ENCODE data around the gene PRKN. TPM values are rescaled to one million over a fixed set of nuclear protein-coding genes. Genes with fewer than 3 reads are reported as not detected.

The PRKN gene
- total RNA-seq, 1 experiment from 2014 or later: 1.1 TPM

DNA sequence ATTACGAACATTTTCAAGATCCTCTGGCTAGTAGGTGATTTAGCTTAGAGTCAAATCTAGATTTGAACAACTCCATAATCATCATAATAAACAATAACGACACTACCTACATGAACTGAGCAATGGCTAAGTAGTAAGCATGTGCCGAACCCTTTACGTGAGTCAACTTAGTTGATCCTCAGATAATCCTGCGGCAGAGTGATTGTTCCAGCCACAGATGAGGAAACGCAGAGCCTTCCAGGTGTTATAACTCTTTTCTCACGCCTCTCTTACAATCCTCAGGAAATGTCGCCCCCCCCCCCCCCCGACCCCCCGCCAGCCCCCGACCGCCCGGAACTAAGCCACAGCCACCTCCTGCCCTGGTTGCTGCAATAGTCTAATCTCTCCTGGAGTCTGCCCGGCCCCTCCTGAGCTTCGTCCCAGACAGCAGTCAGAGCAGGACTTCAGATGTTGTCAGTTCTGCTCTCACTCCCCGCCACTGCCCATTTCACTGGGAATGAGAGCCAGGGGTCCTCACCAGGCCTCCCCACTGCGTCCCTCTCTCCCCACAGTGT lies 1312.2 kb downstream of the PRKN start:
- DNase-seq (ENCODE audit: low read depth): no peak
- in situ Hi-C loops (cut with HindIII; ENCODE audit: low pct_unique_long_range_greater_than_20kb, low sequenced_read_pairs): no loop called here

DNA sequence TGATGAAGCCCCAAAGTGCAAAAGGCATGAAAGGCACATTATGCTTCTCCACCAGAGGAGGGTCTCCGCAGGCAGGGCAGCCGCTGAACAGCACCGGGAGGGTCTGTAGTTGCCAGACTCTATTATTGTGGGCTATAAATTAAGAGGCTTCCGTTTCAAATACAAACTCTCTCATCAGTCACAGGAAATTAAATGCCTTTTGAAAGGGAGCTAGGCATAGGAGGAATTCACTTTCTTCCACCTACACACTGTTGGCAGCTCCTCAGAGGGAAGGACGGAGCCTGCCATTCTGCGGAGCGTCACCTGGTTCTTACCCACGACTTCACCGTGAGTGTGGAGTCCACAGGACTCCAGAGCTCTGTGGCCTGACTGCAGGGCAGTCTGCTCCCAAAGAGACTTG lies 1312.9 kb downstream of the PRKN start:
- in situ Hi-C loops (cut with HindIII; ENCODE audit: low pct_unique_long_range_greater_than_20kb, low sequenced_read_pairs): no loop called here
- DNase-seq (ENCODE audit: low read depth): no peak

DNA sequence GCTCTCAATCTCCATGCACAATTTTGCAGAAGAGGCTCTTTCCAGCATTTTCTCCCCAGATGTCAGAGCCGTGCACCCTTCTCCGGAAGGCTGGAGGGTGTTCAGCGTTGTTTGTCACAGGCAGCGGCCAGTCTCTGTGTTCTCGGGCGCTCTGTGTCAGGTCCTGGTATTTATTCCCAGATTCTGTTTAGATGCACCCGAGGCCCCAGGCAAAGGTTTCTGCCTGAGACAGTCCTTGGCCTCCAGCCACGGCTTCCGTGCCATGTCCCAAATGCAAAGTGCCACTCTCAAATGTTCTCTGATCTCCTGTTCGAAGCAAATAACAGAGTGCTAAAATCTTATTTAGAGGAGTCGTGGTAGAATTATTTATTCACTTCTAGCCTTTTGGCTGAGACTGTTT lies 1313.4 kb downstream of the PRKN start:
- in situ Hi-C loops (cut with HindIII; ENCODE audit: low pct_unique_long_range_greater_than_20kb, low sequenced_read_pairs): no loop called here
- DNase-seq (ENCODE audit: low read depth): no peak

DNA sequence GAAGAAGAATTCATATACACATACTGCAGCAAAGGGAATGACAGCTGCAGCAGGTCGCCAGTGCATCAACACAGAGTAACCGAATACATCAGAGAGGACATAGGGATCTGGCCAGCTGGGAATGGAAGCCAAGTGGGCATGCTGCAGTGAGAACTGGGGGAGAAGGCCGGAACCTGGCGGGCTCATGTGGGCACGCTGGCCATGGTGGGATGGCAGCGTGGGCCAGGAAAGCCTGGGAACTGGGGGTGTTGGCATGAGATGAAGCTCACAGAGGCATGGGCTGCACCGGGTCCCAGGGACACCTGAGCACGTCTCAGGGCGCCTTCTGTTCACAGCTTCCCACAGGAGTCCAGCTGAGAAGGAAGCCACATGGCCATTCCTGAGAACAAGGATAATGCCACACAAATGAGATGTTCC lies 1314.2 kb downstream of the PRKN start:
- in situ Hi-C loops (cut with HindIII; ENCODE audit: low pct_unique_long_range_greater_than_20kb, low sequenced_read_pairs): no loop called here

DNA sequence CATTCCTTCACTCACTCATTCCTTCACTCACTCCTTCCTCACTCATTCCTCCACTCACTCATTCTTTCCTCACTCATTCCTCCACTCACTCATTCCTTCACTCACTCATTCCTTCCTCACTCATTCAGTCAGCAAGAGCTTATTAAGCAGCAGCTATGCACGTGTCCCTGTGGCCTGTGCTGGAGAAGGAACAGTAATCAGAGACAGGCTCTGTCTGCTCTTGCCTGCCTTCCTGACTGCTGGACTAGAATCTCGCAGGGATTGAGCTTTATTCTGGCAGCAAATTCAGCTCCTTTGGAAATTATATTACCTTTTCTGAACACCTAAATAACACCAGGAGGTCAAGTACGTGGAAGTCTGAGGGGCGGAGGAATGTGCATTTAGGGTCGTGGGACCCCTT lies 1314.8 kb downstream of the PRKN start:
- DNase-seq (ENCODE audit: low read depth): no peak
- in situ Hi-C loops (cut with HindIII; ENCODE audit: low pct_unique_long_range_greater_than_20kb, low sequenced_read_pairs): no loop called here

More for the DNA sequence above, 1314.2 kb downstream of the PRKN start:
- no peak for DNase-seq (ENCODE audit: low read depth)

DNA sequence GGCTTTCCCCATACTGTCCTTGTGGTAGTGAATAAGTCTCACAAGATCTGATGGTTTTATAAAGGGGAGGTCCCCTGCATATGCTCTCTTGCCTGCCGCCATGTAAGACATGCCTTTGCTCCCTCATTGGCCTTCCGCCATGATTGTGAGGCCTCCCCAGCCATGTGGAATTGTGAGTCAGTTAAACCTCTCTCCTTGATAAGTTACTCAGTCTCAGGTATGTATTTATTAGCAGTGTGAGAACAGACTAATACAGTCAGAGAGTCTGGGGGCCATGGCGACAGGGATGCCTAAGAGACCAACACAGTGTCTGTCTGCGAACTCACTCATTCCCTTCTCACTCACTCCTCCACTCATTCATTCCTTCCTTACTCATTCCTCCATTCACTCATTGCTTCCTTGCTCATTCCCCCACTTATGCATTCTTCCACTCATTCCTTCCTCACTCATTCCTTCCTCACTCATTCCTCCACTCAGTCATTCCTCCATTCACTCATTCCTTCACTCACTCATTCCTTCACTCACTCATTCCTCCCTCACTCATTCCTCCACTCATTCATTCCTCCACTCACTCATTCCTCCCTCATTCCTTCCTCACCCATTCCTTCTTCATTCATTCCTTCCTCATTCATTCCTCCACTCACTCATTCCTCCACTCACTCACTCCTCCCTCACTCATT lies 1316.2 kb downstream of the PRKN start:
- no peak for DNase-seq (ENCODE audit: low read depth)
- in situ Hi-C loops (cut with HindIII; ENCODE audit: low pct_unique_long_range_greater_than_20kb, low sequenced_read_pairs): no loop called here

DNA sequence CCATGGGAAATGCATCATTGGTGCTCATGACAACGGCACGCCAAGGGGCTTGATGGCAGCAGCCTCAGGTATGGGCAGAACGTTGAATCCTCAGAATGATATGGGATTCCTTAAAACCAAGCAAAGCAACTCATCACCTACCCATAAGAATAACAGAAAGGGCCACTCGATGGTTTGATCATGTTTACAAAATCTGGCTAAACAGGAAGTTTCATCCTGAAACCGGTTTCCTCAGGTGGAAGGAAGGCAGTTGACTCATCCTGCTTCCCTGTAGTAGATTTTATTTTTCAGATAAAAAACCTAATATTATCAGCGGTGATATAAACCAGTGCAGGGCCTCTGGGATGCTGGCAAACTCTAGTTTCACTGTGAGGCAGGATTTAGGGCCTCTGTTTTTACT lies 1316.8 kb downstream of the PRKN start:
- no peak for DNase-seq (ENCODE audit: low read depth)
- in situ Hi-C loops (cut with HindIII; ENCODE audit: low pct_unique_long_range_greater_than_20kb, low sequenced_read_pairs): no loop called here

DNA sequence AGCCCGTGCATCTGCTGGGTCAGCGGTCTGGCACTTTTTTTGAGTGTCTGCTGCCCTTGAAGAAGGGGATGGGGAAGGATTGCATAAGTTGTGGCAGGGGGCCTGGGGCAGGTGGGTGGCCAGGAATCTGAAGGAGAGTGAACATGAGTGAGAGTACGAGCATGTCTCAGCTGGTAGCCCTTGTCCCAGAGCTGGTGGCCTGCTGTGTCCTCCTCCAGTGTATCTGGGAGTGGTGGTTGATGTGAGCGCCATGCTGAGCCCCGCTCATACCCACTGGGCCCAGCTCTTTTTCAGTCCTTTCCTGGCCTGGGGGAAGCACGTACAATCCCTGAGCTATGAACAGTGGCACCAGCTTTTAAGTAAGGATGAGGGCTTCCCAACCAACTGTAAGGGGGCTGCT lies 1317.5 kb downstream of the PRKN start:
- no peak for DNase-seq (ENCODE audit: low read depth)
- in situ Hi-C loops (cut with HindIII; ENCODE audit: low pct_unique_long_range_greater_than_20kb, low sequenced_read_pairs): no loop called here

DNA sequence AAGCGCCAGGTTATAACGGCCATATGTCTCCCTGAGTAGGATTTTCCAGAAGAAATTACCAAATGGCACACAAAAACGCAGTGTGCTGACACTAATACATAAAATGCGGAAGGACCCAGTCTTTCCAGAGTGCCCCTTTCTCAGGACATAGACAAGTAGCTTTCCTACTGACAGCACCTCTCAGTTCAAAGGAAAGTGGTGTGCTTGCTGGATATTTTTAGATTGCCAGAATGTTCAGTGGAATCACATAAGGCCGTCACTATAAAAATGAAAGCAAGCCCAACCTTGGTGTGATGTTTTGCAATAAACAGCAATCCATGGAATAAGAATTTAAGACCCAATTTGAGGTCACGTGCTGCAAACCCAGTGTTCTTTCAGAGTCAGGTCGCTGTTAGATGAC lies 1318.2 kb downstream of the PRKN start:
- DNase-seq (ENCODE audit: low read depth): no peak
- in situ Hi-C loops (cut with HindIII; ENCODE audit: low pct_unique_long_range_greater_than_20kb, low sequenced_read_pairs): no loop called here

DNA sequence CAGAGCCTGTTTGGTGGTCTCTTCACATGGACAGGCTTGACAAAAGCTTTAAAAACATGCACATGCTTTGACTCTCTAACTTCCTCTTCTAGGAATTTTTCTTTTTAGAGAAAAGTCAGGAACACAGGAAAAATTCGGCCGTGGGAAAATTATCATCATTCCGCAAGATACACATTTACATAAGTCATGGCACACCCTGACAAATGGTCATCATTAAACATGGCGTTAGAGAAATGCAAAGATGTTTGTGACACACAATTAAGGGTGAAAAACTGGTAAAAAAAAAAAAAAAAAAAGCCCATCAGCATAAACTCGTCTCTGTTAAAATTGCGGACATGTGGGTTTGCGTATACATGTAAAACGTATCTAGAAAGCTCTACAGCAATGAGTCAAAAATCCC lies 1319.5 kb downstream of the PRKN start:
- in situ Hi-C loops (cut with HindIII; ENCODE audit: low pct_unique_long_range_greater_than_20kb, low sequenced_read_pairs): no loop called here
- DNase-seq (ENCODE audit: low read depth): no peak

DNA sequence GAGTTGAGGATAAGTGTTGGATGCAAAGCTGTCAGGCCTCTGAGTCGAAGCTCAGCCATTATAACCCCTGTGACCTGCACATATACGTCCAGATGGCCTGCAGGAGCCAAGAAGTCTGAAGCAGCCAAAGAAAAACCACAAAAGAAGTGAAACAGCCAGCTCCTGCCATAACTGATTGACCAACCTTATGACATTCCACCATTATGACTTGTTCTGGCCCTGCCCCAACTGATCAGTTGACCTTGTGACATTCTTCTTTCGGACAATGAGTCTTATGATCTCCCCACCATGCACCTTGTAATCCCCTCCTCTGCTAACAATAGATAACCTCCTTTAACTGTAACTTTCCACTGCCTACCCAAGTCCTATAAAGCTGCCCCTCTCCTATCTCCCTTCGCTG lies 1320.0 kb downstream of the PRKN start:
- in situ Hi-C loops (cut with HindIII; ENCODE audit: low pct_unique_long_range_greater_than_20kb, low sequenced_read_pairs): no loop called here
- peak; percentile 82 for DNase-seq (ENCODE audit: low read depth)

DNA sequence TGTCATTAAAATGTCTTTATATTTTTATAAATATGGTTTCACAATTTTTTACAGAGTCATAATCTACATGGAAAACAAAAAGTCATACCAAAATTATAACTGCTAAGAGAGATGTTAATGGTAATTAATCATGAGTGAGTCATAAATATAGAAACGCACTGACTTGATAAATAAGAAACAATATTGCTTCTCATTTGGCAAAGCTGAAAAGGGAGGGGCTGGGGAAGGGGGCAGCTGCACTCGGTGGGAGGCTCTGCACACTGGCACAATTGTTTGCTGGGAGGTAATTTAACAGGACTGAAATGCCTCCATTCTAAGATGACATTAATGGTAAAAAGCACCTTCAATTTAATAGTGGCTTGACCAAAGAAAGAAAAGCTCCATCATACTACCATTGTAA lies 1320.5 kb downstream of the PRKN start:
- no peak for DNase-seq (ENCODE audit: low read depth)
- in situ Hi-C loops (cut with HindIII; ENCODE audit: low pct_unique_long_range_greater_than_20kb, low sequenced_read_pairs): no loop called here

DNA sequence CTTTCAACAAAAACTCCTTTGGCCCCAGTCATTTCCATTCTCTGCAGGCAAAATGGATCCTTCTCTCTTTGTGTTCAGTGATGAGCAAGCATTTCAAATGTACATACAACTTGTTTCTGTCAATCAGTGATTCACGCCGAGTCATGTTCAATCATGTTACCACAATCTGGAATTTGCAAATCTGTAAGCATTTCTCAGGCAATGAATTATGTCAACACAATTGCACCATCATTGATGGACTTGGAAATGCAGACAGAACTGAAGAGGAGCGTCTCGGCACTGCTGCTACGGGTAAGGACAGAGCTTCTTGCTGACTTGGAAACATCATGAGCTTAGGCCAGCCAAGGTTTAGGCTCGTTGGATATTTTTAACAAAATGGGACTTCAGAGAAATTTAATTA lies 1320.9 kb downstream of the PRKN start:
- in situ Hi-C loops (cut with HindIII; ENCODE audit: low pct_unique_long_range_greater_than_20kb, low sequenced_read_pairs): no loop called here
- peak; percentile 50 for DNase-seq (ENCODE audit: low read depth)

DNA sequence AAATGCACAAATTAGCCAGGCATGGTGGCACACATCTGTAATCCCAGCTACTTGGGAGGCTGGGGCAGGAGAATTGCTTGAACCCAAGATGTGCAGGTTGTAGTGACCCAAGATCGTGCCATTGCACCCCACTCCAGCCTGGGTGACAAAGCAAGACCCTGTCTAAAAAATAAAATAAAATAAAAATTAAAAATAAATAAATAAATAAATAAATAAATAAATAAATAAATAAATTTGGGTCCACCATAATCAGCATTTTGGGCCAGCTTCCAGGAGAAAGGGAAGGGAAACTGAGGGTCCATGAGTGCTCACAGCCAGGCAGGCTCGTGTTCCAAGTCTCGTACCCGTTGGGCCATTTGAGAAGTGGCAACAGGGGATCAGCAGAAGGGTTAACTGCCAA lies 1322.1 kb downstream of the PRKN start:
- in situ Hi-C loops (cut with HindIII; ENCODE audit: low pct_unique_long_range_greater_than_20kb, low sequenced_read_pairs): no loop called here

DNA sequence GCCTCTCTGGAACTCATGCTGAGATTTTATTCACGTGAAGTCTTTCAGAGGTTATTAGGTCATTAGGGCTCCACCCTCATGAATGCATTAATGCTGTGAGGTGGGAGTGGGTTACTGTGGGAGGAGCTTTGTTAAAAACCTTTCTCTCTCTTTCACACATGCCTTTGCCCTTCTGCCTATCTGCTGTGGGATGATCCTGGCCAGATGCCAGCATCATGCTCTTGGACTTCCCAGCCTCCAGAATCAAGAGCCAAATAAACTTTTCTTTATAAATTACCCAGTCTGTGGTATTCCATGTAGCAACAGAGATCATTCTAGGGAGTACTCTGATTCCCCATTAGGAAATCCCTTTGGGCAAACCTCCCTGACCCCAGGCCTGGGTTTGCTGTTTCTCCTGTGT lies 1323.8 kb downstream of the PRKN start:
- in situ Hi-C loops (cut with HindIII; ENCODE audit: low pct_unique_long_range_greater_than_20kb, low sequenced_read_pairs): no loop called here
- no peak for DNase-seq (ENCODE audit: low read depth)

More for the DNA sequence above, 1322.1 kb downstream of the PRKN start:
- no peak for DNase-seq (ENCODE audit: low read depth)

DNA sequence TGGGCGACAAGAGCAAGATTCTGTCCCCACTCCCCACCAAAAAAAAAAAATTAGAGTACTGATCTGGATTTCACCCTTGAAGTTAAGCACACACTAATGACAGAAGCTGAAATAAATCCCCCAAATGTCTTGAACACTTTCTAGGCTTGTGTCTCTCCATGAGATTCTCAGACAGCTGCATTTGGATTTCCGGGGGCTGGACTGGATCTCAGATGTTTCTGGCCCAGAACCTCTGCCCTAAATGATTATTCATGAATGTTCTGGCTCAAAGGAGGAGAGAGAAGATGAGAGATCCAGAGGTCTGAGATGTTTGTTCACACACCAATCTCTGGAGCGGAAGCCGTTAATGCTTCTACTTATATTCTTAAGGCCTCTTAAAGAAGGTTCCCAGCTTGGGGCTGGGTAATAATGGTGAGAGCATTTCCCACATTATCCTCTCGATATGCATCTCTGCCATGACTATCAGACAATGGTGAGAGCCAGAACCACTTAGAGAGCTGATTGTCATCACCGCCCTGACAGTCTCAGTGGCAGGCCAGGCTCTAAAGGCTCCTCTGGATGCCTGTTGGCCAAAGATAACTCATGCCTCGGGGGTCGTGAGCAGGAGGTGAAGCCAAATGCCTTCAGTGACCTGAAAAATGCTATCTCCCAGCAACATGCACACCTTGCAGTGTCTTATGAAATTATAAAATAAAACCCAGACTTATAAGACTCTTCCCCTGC lies 1325.8 kb downstream of the PRKN start:
- in situ Hi-C loops (cut with HindIII; ENCODE audit: low pct_unique_long_range_greater_than_20kb, low sequenced_read_pairs): no loop called here
- DNase-seq (ENCODE audit: low read depth): no peak

DNA sequence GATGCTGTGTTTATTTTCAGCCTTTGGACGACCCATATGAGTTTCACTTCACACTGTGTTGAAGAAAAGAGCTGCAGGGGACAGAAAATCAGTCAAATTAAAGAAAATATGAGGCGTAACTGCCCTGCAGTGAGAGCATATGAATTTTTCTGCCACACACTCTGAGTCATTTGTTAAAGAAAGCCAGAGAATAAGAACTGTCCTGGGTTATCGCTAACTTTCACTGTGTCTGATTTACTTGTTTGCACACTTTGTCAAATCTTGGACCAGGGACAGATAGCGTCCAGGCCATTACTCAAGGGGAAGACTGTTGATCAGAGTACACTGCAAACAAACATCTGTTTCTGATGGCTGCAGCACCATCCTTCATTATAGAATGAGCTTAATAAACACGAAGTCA lies 1326.9 kb downstream of the PRKN start:
- in situ Hi-C loops (cut with HindIII; ENCODE audit: low pct_unique_long_range_greater_than_20kb, low sequenced_read_pairs): no loop called here
- DNase-seq (ENCODE audit: low read depth): no peak

DNA sequence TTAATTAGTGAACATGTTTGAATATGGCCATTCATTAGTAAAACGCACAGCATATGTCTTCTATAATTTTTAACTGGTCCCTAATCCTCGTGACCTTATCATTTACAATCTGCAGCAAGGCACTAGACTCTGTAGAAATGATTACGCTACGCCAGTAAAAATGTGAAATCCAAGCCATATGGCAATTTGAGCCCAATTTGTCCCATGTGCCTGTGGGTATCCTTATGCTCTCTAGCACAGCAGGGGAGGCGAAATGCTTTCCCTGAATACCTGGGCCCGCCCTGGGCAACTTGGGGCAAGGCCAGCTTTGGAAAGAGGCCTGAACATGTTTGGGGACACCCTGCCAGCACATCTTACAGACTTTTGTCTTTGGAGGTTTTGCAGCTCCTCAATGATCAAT lies 1331.0 kb downstream of the PRKN start:
- in situ Hi-C loops (cut with HindIII; ENCODE audit: low pct_unique_long_range_greater_than_20kb, low sequenced_read_pairs): no loop called here
- DNase-seq (ENCODE audit: low read depth): no peak

DNA sequence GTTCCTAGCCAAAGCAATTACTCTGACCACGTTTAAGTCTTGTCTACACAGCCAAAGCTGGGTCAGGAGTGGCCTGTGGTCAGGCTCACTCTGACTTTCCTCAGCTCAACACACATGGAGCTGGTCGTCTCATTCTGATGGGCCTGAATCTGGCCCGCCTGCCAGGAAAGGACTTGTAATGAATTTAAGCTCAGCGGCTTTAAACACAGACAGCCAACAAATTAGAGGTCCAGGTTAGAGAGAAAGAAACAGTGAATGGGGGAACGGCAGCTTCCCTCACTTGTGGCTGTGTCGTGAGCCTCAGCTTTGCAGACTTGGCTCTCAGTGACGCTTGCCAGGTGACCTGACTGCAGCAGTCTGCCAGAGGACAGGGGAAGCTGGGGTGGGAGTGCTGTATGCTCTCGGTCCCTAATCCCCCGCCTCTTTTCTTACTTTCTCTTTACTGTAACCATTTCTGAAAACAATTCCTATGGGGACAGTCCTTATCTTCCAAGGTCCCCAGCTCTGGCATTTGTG lies 1331.8 kb downstream of the PRKN start:
- no peak for DNase-seq (ENCODE audit: low read depth)
- in situ Hi-C loops (cut with HindIII; ENCODE audit: low pct_unique_long_range_greater_than_20kb, low sequenced_read_pairs): no loop called here

DNA sequence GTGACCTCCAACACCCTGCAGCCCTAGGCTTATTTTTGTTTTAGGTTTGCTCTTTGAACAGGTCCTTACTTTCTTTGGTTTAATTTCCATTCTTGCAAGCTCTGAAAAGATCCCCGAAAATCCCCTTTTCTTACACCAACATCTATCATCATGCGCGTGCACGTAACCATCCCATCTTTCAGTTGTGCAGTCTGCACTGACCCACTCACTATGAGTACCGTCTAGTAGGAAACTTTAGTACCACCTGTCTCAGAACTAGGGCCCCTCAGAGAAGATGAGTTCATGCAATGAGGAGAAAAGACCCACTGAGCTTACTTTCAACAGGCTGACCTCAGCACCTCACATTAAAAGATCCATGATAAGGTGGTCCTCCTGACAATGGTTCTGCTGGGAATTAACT lies 1333.1 kb downstream of the PRKN start:
- no peak for DNase-seq (ENCODE audit: low read depth)
- in situ Hi-C loops (cut with HindIII; ENCODE audit: low pct_unique_long_range_greater_than_20kb, low sequenced_read_pairs): no loop called here
